HEK293T (cell line): Measurements from ENCODE around the gene SLC2A6.
A peak's percentile ranks its signal among the peaks of the same experiment; 100 is the strongest.

Experiments used
- CTCF ChIA-PET: fragments of 350-600 bp; formaldehyde crosslinking; extraction: SDS; loops from one replicate; lab custom pipeline; 2021; ENCODE audit warnings: antibody characterized with exemption, inconsistent platforms; lab: Yijun Ruan, JAX
- POLR2A ChIA-PET: fragments of 350-600 bp; formaldehyde crosslinking; extraction: SDS; loops from one replicate; lab custom pipeline; 2020; ENCODE audit warnings: antibody characterized with exemption, inconsistent platforms; lab: Yijun Ruan, JAX
- DNase-seq: peaks from one replicate; pipeline ENCODE4 v3.0.0; 2012; ENCODE audit warnings: mixed read lengths; ENCODE audit errors: extremely low spot score
- ARNT ChIP-seq: fragments of 450-650 bp; IDR thresholded peaks from 2 replicates; pipeline ENCODE4 v1.6.1; 2017; ENCODE audit warnings: mild to moderate bottlenecking
- BHLHE40 ChIP-seq: fragments of 450-650 bp; IDR thresholded peaks from 2 replicates; pipeline ENCODE4 v1.6.1; 2016; ENCODE audit warnings: mild to moderate bottlenecking, moderate library complexity, borderline replicate concordance
- CTBP1 ChIP-seq: fragments of 450-650 bp; IDR thresholded peaks from 2 replicates; pipeline ENCODE4 v1.6.1; 2016; ENCODE audit warnings: borderline replicate concordance
- ELF4 ChIP-seq: fragments of 450-650 bp; IDR thresholded peaks from 2 replicates; pipeline ENCODE4 v1.6.1; 2017; ENCODE audit warnings: antibody characterized with exemption
- FOXA1 ChIP-seq: fragments of 450-650 bp; IDR thresholded peaks from 2 replicates; pipeline ENCODE4 v1.6.1; 2016; ENCODE audit warnings: mild to moderate bottlenecking
- FOXK2 ChIP-seq: fragments of 450-650 bp; IDR thresholded peaks from 2 replicates; pipeline ENCODE4 v1.6.1; 2016; ENCODE audit warnings: mild to moderate bottlenecking
- FOXM1 ChIP-seq: fragments of 450-650 bp; IDR thresholded peaks from 2 replicates; pipeline ENCODE4 v1.6.1; 2017; ENCODE audit warnings: mild to moderate bottlenecking, borderline replicate concordance
- HDGF ChIP-seq: fragments of 450-650 bp; IDR thresholded peaks from 2 replicates; pipeline ENCODE4 v1.6.1; 2017; ENCODE audit warnings: antibody characterized with exemption, borderline replicate concordance
- L3MBTL2 ChIP-seq: fragments of 450-650 bp; conservative IDR thresholded peaks from 2 replicates; pipeline ENCODE4 v1.6.1; 2016; ENCODE audit warnings: mild to moderate bottlenecking
- LEF1 ChIP-seq: fragments of 450-650 bp; IDR thresholded peaks from 2 replicates; pipeline ENCODE4 v1.6.1; 2017; ENCODE audit warnings: mild to moderate bottlenecking, borderline replicate concordance
- NFRKB ChIP-seq: fragments of 450-650 bp; IDR thresholded peaks from 2 replicates; pipeline ENCODE4 v1.6.1; 2016; ENCODE audit warnings: mild to moderate bottlenecking, moderate library complexity
- SP1 ChIP-seq: fragments of 450-650 bp; IDR thresholded peaks from 2 replicates; pipeline ENCODE4 v1.6.1; 2017
- SUZ12 ChIP-seq: fragments of 450-650 bp; IDR thresholded peaks from 2 replicates; pipeline ENCODE4 v1.6.1; 2016; ENCODE audit warnings: mild to moderate bottlenecking
- TARDBP ChIP-seq: fragments of 450-650 bp; IDR thresholded peaks from 2 replicates; pipeline ENCODE4 v1.6.1; 2016
- ZNF384 ChIP-seq: fragments of 450-650 bp; IDR thresholded peaks from 2 replicates; pipeline ENCODE4 v1.6.1; 2016
- TF ChIP-seq, protein P1 (sequence below): fragments of 450-650 bp; IDR thresholded peaks from 2 replicates; pipeline ENCODE4 v1.6.1; 2016

Gene SLC2A6

DNA sequence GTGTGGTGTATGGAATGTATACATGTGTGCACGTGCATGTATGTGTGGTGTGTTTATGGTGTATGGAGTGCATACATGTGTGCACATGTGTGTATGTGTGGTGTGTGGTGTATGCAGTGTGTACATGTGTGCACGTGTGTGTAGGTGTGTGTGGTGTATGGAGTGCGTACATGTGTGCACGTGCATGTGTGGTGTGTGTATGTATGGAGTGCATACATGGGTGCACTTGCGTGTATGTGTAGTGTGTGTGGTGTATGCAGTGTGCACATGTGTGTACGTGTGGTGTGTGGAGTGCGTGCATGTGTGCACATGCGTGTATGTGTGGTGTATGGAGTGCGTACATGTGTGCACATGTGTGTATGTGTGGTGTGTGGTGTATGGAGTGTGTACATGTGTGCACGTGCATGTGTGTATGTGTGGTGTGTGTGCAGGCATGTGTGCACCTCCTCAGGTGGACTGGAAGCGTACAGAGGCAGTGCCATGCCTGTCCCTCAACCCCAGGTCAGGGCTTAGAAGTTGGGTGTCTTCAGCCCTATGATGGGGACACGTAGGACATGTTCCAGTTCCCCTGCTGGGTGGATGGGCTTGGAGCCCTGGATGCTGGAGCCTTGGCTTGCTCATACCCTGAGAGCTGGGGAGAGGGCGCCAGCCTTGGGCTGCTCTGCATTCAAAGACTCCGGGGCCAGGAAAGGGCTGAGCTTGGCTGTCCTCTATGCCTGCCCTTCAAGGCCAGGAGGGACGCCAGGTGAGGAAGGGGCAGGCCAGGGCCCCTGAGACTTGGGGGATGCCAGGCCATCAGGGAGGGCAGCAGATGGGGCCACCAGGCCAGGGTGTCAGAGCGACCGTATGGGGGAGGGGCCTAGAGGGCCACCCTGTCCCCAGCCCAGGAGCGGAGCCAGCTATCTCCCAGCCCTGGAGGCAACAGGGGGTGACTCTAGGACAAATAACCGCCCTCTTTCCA lies 33.6 kb upstream of the SLC2A6 start:
- ChIA-PET CTCF (no interaction called here), POLR2A (no interaction called here)
- no peak for DNase-seq
- no peak for TF ChIP-seq ARNT
- no peak for TF ChIP-seq SUZ12
- no peak for TF ChIP-seq TARDBP
- TF ChIP-seq FOXK2 = no peak
- no peak for TF ChIP-seq FOXM1
- no peak for TF ChIP-seq SP1
- TF ChIP-seq NFRKB = no peak
- no peak for TF ChIP-seq BHLHE40
- TF ChIP-seq, protein P1, sequence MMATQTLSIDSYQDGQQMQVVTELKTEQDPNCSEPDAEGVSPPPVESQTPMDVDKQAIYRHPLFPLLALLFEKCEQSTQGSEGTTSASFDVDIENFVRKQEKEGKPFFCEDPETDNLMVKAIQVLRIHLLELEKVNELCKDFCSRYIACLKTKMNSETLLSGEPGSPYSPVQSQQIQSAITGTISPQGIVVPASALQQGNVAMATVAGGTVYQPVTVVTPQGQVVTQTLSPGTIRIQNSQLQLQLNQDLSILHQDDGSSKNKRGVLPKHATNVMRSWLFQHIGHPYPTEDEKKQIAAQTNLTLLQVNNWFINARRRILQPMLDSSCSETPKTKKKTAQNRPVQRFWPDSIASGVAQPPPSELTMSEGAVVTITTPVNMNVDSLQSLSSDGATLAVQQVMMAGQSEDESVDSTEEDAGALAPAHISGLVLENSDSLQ = no peak
- TF ChIP-seq FOXA1 = no peak
- no peak for TF ChIP-seq ELF4
- TF ChIP-seq L3MBTL2 = no peak
- no peak for TF ChIP-seq HDGF
- no peak for TF ChIP-seq LEF1
- no peak for TF ChIP-seq ZNF384
- no peak for TF ChIP-seq CTBP1

DNA sequence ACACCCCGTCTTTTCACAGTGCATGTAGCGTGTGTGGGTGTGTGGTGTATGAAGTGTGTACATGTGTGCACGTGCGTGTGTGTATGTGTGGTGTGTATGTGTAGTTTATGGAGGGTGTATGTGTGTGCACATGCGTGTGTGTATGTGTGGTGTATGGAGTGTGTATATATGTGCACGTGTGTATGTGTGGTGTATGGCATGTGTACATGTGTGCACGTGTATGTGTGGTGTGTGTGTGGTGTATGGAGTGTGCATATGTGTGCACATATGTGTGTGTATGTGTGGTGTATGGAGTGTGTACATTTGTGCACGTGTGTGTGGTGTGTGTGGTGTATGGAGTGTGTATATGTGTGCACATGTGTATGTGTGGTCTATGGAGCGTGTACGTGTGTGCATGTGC lies 32.7 kb upstream of the SLC2A6 start:
- DNase-seq = no peak
- no peak for TF ChIP-seq ELF4
- TF ChIP-seq L3MBTL2 = no peak
- no peak for TF ChIP-seq FOXK2
- no peak for TF ChIP-seq TARDBP
- ChIA-PET POLR2A (no interaction called here), CTCF (no interaction called here)

DNA sequence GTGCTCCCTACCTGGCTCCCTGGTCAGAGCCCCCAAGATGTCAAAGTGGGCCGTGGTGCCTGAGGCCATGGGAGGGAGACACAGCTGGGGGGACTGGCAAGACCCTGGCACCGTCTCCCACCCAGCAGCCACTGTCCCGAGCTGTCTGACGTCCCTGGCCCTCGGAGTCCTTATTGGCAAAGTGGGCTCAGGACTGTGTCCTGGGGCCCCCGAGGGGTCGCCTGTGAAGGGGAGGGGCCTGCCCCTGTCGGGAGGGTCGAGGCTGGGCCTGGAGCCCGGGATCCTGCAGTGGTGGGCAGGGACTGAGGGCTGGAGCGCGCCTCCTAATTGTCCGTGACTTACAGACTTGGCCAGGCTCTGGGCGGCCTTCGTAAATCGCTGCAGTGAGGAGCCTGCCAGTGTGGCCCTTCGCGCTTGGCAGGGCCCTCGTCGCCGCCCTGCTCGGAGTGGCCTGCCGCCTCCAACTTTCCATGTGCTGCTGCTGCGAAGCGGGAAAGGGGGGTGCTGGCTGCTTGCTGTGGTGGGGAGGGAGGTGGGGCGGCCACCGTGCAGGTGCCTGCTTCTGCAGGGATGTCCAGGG lies 32.1 kb upstream of the SLC2A6 start:
- DNase-seq = no peak
- ChIA-PET POLR2A (no interaction called here), CTCF (no interaction called here)
- TF ChIP-seq SP1 = no peak
- no peak for TF ChIP-seq ELF4
- no peak for TF ChIP-seq TARDBP

DNA sequence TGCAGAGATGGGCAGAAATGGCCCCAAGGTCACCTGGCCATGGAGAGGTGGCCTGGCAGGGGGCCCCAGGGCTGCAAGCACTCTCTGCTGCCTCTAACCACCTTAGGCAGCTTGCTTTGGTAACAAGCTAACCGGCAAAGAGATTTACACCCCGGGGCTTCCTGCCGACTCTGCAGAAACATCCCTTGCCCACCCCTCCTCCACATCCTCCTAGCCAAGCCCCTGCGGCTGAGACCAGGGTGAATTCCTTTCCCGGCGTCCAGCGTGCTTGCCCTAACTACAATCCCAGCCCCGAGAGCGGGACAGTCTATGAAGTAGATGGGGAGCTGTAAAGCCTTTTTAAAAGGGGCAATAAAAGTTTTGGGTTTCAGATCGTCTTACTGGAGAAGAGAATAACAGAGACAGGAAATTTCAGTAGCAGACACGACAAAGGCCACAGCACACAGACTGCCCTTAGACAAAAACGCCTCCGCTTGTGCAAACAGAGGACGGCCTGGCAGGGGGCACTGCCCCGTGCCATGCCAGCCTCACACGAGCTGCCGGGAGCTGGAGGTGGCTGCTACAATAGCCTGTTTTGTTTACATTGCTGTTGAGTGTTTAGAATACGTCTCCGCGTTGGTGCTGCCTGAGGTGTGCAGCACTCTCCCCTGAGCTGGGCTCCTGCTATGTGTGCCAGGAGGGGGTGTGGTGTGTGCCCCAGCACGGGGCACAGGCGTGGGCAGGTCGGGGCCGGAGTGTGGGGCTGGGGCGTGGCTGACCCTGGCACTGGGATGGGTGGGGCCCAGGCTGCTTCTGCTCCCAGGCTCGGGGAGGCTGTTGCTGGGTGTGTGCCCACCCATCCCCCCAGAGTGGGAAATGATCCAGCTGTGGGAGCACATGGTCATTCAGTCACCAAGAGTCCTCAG lies 30.5 kb upstream of the SLC2A6 start:
- CTCF ChIA-PET = interaction anchor here (0.6 to 0.7 kb wide), 2 partner anchors 14 to 22 kb away, joined by 3 to 4 read pairs; no protein-coding TSS in a partner anchor
- TF ChIP-seq ARNT (no peak), ELF4 (no peak), BHLHE40 (no peak), L3MBTL2 (no peak; the same call in 1 of the 2 replicates), CTBP1 (no peak), LEF1 (no peak), NFRKB (no peak), FOXA1 (no peak), HDGF (no peak), ZNF384 (no peak), SP1 (no peak), FOXK2 (no peak), TARDBP (no peak), FOXM1 (no peak), SUZ12 (no peak)
- TF ChIP-seq, protein P1 = no peak
- POLR2A ChIA-PET = interaction anchor here (1.0 kb wide), 1 partner anchor 20 kb away, joined by 4 read pairs; no protein-coding TSS in a partner anchor
- DNase-seq = peak; percentile 75

DNA sequence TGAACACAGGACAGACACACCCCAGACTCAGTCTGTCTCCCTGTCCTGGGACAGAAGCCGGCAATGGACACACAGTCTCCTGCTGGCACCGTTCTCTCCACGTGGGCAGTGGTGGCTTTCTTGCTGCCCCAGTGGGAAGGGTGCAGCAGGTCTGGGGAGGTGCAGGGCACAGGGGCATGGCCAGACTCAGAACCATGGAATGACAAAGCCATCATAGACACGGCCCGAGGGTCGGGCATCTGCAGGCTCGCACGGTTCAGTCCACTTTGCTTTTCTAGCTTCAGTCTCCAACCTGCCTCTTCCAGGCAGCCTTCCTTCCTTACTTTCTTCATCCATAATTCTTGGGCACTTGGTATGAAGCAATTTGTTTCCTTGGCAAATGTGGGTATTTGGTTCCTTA lies 29.1 kb upstream of the SLC2A6 start:
- ChIA-PET CTCF (no interaction called here), POLR2A (no interaction called here)
- TF ChIP-seq SP1 (no peak), ZNF384 (no peak)
- DNase-seq = no peak

DNA sequence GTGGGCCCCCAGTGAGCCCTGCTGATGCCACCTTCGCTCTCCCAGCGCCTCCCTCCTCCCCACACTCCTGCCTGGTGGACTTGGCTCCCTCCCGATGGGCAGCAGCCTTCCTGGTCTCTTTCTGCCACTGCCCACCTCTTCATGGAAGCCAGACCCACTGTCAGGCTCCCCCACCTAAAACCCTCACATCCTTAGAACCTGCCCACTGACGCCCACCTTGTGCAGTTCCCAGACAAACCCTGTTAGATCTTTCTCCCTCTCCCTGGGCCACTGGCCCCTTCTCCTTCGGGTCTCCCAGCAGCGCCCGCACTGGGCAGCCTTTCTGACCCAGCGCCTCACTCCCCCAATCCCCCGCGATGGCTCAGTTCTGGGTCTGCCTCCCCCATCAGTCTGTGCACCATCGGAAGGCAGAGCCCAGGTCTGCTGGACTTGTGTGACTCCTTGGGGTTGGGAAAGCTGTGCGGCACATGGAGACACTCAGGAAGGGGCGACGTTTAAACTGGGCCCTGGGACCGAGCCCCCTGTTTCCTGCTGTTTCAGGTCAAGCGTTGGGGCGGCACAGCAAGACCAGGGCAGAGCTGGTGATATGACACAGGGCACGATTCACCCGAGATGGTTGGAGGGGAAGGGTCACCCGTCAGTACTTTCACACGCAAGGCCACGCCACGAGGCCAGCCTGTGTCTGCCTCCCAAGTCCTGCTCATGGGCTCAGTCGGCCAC lies 28.5 kb upstream of the SLC2A6 start:
- TF ChIP-seq NFRKB = no peak
- no peak for TF ChIP-seq HDGF
- TF ChIP-seq, protein P1 = no peak
- TF ChIP-seq ELF4 = no peak
- no peak for TF ChIP-seq FOXK2
- no peak for TF ChIP-seq TARDBP
- no peak for TF ChIP-seq FOXM1
- TF ChIP-seq L3MBTL2 = no peak
- TF ChIP-seq FOXA1 = no peak
- no peak for TF ChIP-seq SUZ12
- no peak for TF ChIP-seq ZNF384
- TF ChIP-seq CTBP1 = no peak
- no peak for TF ChIP-seq SP1
- no peak for TF ChIP-seq LEF1
- no peak for TF ChIP-seq ARNT
- no peak for TF ChIP-seq BHLHE40
- DNase-seq = no peak
- ChIA-PET CTCF (no interaction called here), POLR2A (no interaction called here)
